ENCODE measurements around the gene CBX2. TPM values are rescaled to one million over a fixed set of nuclear protein-coding genes. Genes with fewer than 3 reads are reported as not detected.

The CBX2 gene
- polyA plus RNA-seq, 3 donors: 0.79 to 1.3 (median 1.3) TPM

DNA sequence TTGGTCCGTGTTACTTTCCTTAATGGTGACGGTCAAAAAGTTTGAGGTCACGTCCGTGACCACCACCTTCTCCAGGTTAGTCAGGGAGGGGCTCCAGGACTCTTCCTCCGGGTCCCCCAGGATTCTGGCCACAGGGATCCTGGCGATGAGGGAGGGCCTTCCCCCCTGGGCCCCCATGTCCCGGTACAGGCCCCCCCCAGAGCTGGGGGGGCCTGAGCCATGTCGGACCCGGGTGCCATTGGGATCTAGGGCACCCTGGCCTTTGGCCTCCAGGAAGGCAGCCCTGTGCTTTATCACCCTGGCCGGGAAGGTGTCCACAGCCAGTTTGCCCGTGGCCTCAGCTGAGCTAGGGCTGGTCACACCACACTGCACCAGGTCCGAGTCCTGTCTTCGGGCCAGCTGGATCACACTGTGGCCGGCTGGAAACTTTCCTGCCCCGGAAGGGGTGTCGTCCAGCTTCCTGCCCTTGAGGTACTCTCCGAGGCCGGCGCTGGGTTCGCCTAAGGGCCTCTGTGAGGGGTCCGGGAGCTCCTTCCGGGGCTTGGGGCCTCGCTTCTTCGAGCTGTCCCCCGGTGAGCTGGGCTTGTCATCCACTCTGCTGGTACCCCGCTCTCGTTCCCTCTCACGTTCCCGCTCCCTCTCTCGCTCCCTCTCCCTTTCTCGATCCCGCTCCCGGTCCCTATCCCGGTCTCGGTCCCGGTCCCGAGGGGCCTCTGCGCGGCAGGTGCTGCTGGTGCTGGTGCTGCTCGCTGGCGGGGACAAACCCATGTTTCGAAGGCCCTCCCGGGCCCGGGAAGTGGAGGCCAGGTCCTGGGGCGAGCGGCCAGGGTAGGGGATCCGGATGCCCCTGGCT is 16.9 kb downstream of the CBX2 start:
- 88 to 93% (median 91%) methylated on average over 43 to 47 of the region's 47 CpGs for WGBS, 3 donors
- H3K27ac ChIP-seq (ENCODE audit: low read depth, low read length): no peak overlapping the region

GRCh38 chr17:79795795-79796443 is 18.0 kb downstream of the CBX2 start:
- WGBS, 3 donors: 76 to 84% (median 79%) methylated on average over 8 of the region's 8 CpGs
- no peak overlapping the region for H3K27ac ChIP-seq (ENCODE audit: low read depth, low read length)

DNA sequence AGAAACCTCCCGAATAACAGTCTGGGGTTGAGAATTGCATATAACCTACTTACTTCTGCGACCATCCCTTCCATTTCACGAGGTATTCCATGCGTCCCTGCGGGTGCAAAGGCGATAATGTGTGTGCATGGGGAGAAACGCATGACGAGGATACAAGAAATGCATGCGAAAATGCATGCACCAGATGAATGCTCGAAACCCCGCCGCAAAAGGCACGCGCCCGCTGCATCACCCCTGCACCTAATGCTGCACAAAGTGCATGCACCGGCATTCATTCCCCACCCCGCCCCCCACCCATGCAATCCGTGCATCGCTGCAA is 18.5 kb downstream of the CBX2 start:
- 0 to 2% (median 1%) methylated on average over 19 of the region's 19 CpGs for WGBS, 3 donors
- H3K27ac ChIP-seq (ENCODE audit: low read depth, low read length): no peak overlapping the region

DNA sequence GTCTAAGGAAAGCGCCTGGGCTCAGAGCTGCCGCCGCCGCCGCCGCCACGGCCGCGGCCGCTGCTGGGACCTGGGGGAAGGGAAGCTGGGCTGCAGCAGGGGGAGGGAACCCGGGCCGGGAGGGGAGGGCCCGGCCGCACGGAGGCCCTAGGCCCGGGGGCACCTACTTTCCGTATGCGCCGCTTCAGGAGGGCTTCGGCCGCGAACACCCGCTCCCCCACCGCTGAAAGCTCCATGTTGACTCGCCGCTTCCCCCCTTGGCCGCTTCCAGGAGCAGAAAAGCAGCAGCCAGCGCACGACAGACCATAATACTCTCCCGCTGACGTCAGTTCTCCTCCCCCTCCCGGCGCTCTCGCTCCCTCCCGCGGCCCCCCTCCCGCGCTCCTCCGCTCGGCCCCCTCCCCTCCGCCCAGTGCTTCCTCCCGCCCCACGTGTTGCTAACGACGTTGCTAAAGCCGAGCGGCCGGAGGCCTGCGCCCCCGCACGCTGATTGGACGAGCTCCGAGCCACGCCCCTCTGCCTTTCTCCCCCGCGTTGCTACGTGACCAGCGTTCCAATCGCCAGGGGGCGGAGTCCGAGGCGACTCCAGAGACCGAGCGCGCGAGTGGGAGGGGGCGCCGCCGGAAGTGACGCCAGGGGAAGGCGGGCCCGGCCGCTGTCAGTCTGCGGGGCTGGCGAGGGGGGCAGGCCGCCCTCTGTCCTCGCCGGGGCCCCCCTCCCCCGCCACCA is 19.0 kb downstream of the CBX2 start, which contains the start of gene CBX8:
Gene CBX8, minus strand, starts transcription at position 315 of the 729 bp plus-strand sequence. Its CDS starts 79 bp downstream, at position 236.
- H3K27ac ChIP-seq (ENCODE audit: low read depth, low read length): no peak within 1 kb of the TSS
- 1 to 2% (median 1%) methylated on average over 42 to 76 of the region's 79 CpGs for WGBS, 3 donors

DNA sequence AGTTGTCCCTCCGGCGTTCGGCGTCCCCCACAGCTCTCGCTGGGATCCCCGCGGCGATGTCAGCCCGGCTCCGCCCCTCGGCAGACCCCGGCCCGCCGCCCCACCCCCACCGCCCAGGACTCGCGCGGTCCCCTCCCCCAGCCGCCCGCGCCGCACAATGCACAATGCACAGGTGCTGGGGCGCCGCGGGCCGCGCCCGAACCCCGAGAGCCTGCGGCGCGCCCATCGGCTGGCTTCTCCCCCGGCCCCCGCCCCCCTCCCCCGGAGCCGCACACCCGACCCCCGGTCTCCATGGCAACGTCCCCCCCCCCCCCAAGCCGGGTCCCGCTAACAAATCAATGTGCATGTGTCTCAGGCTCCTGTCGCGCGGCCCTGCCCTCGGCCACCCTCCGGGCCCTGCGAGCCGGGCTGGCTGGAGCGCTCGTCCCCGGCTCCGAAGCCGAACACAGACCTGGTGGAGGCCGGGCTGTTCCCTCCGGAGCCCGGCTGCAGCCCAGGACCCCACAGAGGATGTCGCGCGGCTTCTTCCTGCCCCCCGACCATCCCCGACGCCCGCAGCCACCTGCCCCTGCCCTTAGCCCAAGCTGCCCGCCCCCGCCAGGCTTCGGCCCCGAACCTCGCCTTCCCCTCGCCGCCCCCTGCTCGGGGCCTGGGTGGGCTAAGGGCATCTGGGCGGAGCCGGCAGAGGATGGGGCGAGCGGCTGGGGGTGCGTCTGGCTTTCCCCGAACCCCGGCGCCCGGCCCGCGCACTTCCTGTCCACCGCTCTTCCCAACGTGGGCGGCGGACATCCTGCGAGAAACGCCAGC is 19.7 kb downstream of the CBX2 start:
- no peak overlapping the region for H3K27ac ChIP-seq (ENCODE audit: low read depth, low read length)
- 1% methylated on average over 55 to 88 of the region's 89 CpGs for WGBS, 3 donors

DNA sequence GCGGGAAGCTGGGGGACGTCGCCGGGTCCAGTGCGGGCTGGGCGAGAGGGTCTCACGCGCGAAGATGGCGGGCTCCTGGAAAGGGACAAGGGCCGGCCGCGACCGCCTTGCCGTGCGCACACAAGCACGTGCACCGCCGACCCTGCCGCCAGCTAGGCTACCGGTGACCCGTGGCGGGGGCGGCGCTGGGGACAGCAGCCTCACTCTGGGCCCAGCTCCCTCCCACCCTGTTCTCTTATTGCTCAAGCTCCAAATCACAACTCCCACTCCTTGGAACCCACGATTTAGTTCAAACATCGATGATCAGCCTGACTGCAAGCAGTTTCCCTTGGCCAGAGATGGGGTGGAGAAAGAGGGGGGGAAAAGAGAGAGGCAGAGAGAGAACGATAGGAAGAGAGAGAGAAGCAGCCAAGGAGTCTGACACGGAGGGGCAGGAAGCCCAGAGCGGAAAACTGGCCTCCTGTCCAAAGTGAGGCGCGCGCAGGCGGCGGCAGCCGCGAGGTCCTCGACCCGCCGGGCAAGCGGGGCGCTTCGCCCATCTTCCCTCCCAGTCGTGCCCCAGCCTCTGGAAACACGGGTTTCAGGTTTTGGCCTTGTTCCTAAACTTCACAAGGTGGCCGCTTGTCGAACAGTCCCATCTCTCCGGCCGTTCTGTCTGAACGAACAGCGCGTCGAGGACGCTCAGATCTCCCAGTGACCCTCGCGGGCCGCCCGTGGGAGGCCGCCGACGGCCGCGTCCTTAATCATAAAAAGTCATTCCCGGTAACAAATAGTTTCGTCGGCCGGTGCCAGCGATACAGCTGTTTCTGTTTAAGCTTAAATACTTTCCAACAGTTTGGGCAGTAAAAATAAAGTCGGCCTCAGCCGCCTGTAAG is 20.6 kb downstream of the CBX2 start:
- WGBS, 3 donors: 1 to 3% (median 2%) methylated on average over 63 to 70 of the region's 70 CpGs
- H3K27ac ChIP-seq (ENCODE audit: low read depth, low read length): no peak overlapping the region

- 5 to 6% (median 5%) methylated on average over 23 of the region's 23 CpGs for WGBS, 3 donors
- H3K27ac ChIP-seq (ENCODE audit: low read depth, low read length): no peak overlapping the region
These were observed 21.2 kb downstream of the CBX2 start for GRCh38 chr17:79799174-79799537.

- WGBS, 3 donors: 4 to 7% (median 5%) methylated on average over 30 to 31 of the region's 31 CpGs
These were observed 21.8 kb downstream of the CBX2 start for GRCh38 chr17:79799538-79800324.

GRCh38 chr17:79800325-79801155 is 22.6 kb downstream of the CBX2 start:
- H3K27ac ChIP-seq (ENCODE audit: low read depth, low read length): no peak overlapping the region
- WGBS, 3 donors: 2 to 5% (median 2%) methylated on average over 39 to 44 of the region's 44 CpGs

More at GRCh38 chr17:79799538-79800324, 21.8 kb downstream of the CBX2 start:
- no peak overlapping the region for H3K27ac ChIP-seq (ENCODE audit: low read depth, low read length)

DNA sequence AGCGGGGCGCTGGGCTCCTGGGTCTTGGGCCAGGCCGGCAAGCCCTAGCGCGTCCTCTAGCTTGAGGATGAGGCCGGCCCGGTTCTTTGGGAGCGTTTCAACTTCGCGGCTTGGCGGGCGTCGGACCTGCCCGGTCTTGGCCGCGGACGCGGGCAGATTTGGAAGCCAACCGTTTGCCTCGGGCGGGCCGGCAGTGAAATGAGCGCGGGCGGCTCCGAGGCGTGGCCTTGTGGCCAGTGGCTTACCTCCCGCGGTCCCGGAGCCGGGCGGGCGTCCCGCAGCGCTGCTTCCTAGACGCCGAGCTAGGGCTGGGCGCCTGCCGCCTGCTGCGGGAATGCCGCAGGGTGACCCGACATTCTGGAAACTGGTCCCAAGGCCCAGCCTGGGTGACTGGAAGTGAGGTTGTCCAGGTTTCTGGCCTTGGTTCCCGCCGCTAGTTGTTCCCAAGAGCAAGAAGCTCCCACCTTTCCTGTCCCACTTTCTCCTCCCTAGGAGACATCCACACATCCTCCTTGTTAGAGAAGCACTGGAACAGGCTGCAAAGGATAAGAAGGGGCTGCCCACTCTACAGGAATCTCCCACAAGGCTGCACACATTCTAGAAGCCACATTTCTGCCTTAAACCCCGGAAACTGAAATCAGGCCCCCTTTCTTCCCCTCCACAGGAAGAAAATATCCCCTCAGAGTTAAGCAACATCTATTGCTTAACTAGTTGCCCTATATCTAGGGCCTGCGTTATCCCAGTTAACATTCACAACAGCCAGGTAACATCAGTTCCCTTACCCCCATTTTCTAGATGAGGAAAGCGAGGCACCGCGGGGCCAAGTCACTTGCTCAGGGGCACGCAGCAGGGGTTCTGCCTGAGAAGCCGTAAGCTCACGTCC is 23.4 kb downstream of the CBX2 start:
- 4 to 11% (median 5%) methylated on average over 52 of the region's 52 CpGs for WGBS, 3 donors
- no peak overlapping the region for H3K27ac ChIP-seq (ENCODE audit: low read depth, low read length)

GRCh38 chr17:79802039-79802735 is 24.2 kb downstream of the CBX2 start:
- WGBS, 3 donors: 8 to 11% (median 9%) methylated on average over 11 of the region's 11 CpGs
- no peak overlapping the region for H3K27ac ChIP-seq (ENCODE audit: low read depth, low read length)

DNA sequence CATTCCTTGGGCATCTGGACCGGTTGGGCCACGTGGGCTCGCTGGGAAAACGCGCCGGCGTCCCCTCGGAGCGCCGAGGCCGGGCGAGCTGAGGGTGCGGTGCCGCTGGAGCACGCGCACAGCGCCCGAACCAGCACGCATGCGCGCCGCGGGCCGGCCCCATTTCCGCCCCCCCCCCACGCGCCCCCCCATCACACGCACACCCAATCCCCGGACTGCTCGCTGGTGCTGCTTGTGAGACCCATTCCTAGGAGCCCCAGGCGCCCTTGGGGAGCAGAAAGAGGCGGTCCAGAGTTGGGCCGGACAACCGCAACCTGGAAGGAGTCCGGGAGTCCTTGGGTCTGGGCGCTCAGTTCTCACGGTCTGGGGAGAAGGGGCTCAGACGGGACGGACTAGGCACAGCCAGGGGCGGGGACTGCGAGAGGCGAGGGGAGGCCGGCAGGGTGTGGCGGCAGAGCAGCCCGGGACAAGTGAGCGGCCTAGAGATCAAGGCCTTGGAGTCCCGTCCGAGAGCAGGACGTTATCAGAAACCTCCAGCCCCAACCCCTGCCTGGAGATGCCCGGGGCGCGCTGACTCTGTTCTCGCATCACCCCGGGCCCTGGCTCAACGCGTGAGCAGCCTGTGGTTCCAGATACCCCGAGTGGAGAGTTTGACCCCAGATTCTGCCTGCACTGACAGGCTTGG is 24.9 kb downstream of the CBX2 start:
- no peak overlapping the region for H3K27ac ChIP-seq (ENCODE audit: low read depth, low read length)
- 4 to 7% (median 5%) methylated on average over 56 to 57 of the region's 57 CpGs for WGBS, 3 donors

GRCh38 chr17:79803421-79803996 is 25.6 kb downstream of the CBX2 start:
- no peak overlapping the region for H3K27ac ChIP-seq (ENCODE audit: low read depth, low read length)
- 8 to 10% (median 9%) methylated on average over 29 to 31 of the region's 31 CpGs for WGBS, 3 donors

Measured in adipose tissue (tissue), 3 donors.